AG09319 (cell line): ENCODE measurements around the gene MEX3A.

ENCODE experiments used
- DNase-seq: peaks from one replicate; pipeline ENCODE4 v3.0.0-alpha.2; 2010; ENCODE audit warnings: low read depth; ENCODE audit errors: extremely low read depth
- TF ChIP-seq, protein P1 (sequence below): IDR thresholded peaks from 2 replicates; pipeline ENCODE4 v1.5.1; 2011; ENCODE audit warnings: low read depth, mild to moderate bottlenecking, inconsistent platforms, low read length, moderate library complexity

The MEX3A gene

DNA sequence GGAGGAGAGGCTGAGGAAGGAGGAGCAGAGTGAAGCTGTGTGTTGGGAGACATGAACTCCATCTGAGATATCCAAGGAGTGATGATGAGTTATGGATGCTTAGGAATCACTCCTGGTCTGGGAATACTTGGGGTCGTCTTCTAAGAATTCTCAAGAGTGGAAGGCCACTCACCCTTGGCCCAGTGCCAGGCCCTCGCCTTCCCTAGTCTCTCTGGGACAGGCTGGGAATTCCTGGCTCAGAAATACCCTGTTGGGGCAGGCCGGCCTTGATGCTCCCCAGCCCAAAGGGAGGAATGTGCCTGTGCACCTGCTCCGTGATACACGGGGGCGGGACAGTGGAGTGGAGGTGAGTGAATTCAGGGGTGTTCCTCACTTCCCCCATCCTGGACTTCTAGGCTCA, 19.6 kb upstream of the MEX3A start:
- TF ChIP-seq, protein P1, sequence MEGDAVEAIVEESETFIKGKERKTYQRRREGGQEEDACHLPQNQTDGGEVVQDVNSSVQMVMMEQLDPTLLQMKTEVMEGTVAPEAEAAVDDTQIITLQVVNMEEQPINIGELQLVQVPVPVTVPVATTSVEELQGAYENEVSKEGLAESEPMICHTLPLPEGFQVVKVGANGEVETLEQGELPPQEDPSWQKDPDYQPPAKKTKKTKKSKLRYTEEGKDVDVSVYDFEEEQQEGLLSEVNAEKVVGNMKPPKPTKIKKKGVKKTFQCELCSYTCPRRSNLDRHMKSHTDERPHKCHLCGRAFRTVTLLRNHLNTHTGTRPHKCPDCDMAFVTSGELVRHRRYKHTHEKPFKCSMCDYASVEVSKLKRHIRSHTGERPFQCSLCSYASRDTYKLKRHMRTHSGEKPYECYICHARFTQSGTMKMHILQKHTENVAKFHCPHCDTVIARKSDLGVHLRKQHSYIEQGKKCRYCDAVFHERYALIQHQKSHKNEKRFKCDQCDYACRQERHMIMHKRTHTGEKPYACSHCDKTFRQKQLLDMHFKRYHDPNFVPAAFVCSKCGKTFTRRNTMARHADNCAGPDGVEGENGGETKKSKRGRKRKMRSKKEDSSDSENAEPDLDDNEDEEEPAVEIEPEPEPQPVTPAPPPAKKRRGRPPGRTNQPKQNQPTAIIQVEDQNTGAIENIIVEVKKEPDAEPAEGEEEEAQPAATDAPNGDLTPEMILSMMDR = no peak
- no peak for DNase-seq

GRCh38 chr1:156100205-156100995, 18.1 kb upstream of the MEX3A start:
- TF ChIP-seq, protein P1 = no peak
- no peak for DNase-seq

DNA sequence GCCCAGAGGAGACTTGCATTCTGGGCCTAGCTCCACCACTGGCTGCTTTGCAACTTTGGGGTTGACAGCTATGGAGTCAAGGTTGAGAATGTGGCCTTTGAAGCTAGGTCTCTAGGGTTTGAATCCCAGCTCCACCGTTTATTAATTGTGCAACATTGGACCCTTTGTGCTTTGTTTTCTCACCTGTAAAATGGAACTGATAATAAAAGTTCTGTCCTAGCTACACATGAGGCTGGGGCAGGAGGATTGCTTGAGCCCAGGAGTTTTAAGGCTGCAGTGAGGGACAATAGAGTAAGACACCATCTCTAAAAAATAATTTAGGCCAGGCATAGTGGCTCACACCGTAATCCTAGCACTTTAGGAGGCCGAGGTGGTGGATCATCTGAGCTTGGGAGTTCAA, 17.0 kb upstream of the MEX3A start:
- TF ChIP-seq, protein P1 = no peak
- no peak for DNase-seq

- TF ChIP-seq, protein P1 = no peak
- DNase-seq = no peak
These were observed 16.5 kb upstream of the MEX3A start for GRCh38 chr1:156098784-156099183.

DNA sequence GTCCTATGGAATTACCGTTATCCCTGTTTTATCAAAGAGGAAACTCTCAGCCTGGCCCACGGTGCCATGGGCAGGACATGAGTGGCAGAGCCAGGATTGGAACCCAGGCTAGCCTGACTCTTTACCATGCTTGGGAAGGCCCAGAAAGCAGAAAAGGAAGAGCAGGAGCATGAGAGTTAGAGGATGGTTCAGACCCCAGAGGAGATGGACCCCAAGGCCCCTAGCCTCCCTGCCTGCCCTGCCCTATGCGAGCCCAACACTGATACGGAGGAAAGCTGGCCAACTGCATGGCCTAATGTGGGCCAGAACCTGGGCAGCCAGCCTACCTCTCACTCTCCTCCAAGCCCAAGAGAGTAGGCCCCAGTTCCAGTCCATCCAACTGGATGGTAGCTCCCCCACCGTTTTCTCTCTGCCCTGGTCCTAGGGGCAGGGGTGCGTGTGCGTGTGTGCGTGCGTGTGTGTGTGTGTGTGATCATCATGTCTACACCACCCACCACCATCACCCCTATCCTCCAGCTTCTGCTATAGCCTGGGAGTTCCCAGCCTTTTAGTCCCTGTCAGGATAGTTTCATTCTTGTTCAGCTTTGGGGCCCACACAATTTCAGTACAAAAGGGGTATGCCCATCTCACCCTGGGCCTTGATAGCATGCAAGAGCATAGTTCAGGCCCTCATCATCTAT, 15.4 kb upstream of the MEX3A start:
- no peak for DNase-seq
- TF ChIP-seq, protein P1 = no peak

DNA sequence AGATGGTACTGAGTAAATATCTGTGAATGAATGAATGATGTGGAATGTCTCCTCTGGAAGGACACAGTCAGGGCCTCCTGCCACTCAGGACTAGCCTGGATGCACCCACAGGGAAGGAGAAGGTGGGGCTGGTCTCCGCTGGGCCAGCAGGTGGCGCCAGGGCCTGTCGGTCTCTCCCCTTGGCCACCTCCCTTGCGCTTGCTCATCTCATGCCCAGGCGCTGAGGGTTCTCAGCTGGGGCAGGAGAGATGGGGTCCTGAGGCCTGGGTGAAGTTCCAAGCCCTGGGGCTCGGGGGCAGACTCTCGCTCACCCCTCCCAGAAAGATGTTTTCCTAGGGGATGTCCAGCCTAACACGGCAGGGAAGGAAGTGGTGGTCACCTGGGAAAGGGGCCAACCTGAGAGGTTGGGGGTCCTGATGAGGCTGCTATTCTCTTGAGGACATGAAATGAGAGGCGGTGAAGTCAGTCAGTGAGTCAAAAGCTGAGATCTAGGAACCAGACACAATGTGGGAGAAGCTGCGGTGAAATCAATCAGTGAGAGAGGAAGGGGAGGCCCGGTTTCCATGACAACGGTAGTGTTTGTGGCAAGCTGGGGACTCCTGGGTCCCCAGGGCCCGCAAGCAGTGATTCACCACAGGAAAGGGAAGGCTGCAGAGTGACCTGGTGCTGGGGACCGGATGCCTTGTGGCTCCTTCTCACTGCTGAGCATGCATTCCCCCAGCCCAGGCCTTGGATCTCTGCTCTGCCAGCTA, 14.6 kb upstream of the MEX3A start:
- no peak for DNase-seq
- TF ChIP-seq, protein P1 = peak; percentile 97
